ELF-1 (cell line): ENCODE measurements around the gene SARM1.

ENCODE experiments used
- DNase-seq: peaks from one replicate; pipeline ENCODE4 v3.0.0-alpha.2; 2016; ENCODE audit warnings: low read depth, low spot score

SARM1 gene

DNA sequence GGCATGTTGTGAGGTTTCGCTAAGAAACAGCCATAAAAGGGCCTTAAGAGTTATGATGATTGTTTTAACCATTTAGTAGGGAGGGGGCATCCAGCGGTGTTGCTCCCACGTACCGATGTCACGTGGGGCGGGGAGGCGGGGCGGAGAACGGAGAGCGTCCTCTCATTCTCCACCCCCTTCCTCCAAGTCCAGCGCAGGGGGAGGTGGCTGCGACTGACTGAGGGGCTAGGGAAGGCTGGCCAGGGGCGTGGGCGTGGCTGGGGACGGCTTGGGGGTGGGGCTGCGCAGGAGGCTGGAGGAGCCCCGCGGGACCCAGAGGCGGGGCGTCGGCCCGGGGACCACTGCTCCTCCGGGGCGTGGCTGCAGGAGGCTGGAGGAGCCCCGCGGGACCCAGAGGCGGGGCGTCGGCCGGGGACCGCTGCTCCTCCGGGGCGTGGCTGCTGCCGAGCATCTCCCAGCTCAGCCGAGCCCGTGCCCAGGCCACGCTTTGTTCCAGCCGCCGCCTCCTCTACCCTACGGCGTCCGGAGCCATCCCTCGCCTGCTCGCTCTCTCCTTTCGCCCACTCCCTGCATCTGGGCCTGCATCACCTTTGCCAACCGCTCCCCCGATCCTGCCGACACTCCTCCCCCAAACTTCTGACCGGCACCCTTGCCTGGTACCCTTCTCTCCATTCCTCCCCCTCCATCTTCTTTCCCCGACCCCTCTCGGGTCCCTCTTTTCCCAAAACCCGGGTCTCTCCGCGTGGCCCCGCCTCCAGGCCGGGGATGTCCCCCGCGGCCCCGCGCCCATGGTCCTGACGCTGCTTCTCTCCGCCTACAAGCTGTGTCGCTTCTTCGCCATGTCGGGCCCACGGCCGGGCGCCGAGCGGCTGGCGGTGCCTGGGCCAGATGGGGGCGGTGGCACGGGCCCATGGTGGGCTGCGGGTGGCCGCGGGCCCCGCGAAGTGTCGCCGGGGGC, at the start of gene SARM1:
TSS of gene SARM1 (plus strand) at position 450 of the 958 bp plus-strand sequence. CDS start at position 789, 339 bp downstream.
- peak; percentile 96 for DNase-seq

DNA sequence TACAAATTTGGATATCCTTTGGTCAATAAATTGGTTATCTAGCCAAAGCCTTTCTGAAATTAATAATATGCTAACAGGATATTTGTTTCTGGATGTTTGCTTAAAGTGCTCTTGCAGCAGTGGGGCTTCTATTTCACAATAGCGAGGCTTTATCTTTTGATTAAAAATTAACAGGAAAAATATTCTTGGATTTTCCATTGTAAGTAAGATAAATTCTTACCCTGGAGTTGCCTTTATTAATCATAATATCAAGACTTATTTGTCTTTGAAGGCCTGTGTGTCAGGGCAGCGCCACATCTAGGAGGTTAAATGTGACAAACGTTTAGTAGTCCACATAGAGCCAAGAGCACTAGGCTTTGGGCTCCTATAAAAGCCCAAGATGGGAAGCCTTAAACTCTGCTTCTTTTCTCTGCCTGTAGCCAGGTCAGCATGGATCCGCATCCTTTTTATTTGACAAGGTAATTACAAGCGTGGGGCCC, 47.2 kb upstream of the SARM1 start:
- DNase-seq, result no peak

DNA sequence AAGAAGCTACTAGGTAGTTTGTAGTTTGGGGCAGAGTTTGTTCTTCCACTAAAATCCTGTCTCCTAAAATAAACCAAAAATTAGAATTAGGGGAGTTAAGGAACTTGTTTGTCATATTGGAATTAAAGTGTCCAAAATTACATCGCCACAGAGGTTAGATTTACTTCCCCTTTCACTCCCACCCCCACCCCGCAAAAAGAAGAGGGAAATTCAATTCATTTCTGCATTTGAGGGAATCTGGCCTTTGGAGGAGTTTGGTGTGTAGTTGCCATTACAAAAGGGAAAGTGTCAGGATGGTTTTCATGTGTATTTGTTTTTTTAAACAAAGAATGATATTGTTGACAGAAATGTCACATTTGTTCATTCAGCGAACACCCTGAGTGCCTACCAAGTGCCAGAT, 46.7 kb upstream of the SARM1 start:
- no peak for DNase-seq

DNA sequence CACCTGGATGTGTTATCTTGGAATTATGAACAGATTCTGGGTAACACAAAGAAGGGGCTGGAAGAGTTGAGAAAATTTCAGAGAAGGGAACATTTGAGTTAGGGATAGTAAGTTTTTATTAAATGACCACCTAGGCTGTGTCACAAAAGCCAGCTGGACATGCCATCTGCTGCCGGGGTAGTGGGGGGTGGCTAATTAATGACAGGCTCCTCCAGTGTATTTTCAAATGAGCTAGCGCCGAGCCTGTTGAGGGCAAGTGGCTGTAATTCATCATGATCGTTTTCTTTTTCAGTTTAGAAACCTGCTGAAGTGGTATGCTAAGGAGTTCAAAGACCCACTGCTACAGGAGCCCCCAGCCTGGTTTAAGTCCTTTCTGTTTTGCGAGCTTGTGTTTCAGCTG, 46.3 kb upstream of the SARM1 start:
- DNase-seq, result no peak

DNA sequence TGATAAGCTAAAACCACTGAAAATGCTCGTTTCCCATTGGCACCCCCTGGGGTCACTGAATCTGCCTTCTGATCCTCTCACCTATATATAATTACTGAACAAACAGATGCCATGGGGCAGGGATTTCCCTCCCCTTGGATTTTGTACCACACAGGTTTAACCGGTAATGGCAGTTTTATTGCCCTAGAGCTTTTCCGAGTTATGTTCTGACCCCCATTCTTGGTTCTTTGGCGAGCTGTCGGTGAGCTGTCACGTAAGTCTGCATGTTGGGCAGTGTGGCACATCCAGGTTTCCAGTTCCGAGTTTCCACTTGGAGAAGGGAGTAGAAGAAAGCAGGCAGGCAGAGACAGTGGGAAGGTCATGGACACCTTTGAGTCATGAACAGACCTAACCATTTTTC, 45.4 kb upstream of the SARM1 start:
- DNase-seq, result no peak

DNA sequence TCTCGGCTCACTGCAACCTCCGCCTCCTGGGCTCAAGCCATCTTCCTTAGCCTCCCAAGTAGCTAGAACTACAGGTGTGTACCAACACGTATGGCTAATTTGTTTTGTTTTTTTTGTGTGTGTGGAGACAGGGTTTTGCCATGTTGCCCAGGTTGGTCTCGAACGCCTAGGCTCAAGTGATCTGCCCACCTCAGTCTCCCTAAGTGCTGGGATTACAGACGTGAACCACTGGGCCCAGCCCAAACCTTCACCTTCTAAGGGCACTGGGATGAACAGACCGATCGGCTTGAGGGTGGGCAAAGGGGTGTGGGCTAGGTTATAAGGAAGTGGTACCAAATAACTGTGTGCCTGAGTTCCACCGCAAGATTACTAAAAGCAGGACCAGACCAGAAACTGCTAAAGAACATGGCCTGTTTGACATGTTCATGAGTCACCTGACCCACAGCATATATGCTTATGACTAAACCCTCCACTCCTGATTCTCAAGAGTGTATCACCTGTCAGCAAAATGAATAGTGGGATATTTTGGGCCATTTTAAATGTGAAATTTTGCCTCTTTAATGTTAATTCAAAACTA, 44.4 kb upstream of the SARM1 start:
- no peak for DNase-seq

DNA sequence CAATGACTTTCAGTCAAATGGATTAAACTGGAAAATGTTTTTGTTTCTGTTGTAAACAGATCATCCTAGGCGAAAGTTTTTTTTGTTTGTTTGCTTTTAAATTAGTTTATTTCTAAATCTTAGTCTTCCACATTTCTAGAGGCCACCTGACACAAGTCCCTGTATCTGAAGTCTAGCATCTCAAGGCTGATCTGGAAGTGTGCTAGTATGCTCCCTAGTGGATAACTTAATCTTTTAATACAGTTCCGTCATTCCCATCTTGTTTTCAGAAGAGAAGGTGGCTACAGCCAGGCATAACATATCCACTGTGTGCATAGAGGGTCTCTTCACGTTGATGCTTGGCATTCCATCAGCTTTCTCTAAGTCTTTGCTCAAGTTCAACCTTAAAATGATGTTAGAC, 43.8 kb upstream of the SARM1 start:
- DNase-seq, result no peak

DNA sequence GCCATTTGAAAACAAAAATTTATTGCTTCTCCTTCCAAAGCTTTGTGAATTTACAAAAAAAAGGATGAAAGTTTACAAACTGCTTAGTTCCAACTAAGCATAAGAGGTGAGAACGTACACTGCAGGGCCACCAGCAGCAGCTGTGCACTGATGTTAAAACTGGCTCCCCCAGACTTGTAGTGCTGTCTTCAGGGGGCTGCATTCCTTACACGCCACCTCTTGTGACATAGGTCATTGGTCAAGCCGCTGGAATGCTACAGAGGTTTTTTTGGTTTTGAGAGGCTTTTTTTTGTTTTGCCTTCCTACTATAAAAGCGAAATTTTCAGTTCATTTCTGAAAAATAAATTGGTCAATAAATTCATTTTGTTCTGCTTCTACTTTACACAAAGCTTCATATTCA, 43.2 kb upstream of the SARM1 start:
- DNase-seq, result no peak

DNA sequence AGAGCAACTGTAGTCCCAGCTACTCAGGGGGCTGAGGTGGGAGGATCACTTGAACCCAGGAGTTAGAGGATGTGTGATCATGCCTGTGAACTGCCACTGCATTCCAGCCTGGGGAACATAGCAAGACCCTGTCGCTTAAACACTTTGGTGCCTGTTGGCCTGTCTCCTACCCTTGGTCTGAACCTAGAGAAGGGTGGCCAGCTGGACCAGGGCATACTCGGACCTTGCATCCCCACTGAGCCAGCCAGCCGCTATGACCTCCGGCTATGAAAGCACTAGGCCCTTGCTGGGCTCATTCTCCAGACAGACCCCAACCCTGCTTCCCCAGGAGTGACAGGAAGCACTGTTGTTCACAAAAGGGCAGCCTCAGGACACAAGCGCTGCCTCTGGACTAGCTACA, 40.8 kb upstream of the SARM1 start:
- DNase-seq, result no peak

DNA sequence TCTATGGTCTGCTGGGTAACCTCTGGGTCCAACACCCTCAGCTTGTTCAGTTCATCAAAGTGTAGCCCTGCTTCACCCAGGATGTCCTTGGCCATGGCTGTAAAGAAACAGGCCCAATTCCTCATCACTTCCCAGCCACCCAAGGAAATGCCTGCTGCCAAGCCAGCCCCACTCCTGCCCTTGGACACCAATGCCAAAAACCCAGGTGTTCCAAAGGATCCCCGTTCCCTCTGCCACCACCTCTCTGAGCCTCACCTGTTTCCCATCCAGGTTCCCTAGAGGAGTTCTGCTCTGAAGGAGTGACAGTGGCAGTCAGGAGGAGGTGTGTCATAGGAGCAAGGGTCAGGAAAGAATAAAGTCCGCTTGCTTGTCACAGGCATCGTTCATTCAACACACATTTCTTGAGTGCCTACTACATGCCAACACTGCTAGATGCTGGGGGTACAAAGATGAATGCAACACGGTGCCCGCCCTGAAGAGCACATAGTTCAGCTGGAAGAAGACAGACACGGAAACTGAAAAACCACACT, 39.5 kb upstream of the SARM1 start:
- no peak for DNase-seq

DNA sequence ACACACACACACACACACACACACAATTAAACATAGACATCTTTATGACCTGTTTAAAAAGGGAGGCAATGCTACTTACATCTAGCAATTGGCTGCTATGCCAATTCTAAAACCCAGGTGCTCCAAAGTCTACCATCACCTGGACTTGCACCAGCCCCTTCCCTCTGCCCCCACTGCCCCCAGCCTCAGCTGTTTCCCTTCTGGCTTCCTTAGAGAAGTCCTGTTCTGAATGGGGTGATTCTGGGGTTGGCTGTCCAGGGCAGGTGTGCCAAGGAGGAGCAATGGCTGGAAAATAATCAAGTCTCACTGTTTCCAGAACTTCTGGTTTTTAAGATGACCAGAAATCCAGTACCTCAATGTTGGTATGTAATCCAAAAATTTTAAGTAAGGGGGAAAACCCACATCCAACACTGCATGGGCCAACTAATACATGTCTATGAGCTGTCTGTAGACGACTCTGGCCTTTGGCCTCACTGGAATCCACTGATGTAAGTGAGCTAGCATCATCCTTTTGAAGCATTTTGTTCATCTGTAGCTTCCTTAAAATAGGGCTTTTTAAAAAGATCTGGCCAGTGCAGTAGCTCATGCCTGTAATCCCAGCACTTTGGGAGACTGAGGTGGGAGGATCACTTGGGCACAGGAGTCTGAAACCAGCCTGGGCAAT, 38.3 kb upstream of the SARM1 start:
- no peak for DNase-seq

DNA sequence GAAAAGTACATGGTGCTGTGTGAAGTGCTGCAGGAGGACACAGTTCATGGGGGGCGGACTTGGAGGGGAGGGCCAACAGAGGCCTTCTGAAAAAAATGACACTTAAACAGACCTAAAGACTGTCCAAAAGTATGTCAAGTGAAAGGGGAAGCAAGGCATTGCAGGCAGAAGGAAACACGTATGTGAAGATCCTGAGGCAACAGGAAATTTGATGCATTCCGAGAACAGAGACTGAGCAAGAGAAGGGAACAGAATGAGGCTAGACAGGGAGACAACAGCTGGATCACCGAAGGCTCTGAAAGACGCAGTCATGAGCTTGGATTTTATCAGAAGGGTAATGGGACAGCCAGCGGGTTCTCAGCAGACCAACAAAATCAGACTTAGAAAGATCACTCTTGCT, 37.3 kb upstream of the SARM1 start:
- no peak for DNase-seq

DNA sequence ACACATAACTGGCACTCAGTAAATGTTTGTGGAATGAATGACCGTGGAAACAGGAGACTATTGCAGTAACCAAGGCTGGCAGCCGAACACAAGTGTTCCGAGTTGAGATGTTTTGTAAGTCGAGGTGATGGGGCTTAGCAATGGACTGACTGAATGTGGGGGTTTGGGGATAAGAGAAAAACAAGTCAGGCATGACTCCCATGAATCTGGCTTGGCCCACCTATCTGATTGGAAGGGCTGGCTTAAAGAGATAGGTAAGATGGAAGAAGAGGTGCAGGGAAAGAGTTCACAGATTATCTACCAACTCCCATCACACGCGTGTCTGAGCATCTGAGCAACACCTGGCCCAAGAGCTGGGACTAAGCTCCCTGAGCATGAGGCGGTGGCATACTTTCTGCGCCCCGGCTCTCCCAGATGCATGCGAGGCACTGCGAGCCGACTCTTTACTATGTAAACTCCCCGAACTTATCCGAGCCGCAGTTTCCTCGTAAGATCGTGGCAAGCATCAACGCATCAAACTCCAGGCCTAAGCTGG, 36.8 kb upstream of the SARM1 start:
- no peak for DNase-seq

DNA sequence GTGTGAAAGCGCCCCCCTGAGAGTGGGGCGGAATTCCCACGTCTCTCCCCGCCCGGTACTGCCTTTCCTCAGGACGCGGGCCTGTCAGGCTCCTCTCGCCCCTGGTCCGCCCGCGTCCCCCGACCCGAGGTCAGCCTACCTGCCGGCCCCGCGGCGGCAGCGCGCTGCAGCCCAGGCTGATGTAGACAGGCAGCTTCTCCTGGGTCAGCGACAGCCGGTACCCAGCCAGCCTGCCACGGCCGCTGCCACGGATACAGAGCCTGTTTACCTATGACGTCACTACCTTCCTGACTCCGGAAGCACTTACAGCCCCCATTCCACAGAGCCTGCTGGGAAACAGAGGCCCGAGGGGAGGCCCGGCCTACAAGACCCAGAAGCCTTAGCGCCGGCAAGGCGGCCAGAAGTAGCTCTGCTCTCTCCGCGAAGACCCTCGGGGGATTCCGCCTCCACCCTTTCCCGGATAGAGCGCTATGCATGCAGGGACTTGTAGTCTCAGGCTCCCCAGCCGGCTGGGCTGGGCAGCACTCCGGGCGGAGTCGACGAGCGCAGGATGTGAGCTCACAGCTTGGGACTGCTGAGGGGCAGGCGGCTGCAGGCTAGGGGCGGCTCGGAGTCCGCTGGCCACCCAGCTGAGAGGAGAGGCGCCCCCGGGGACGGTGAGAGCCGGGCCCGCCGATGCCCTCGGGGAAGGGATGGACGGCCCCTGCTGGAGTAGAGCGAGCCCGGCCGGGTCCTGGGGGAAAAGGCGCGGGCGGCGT, 36.1 kb upstream of the SARM1 start, which contains the start of the genes IFT20 and TNFAIP1:
TSS of gene IFT20 (minus strand) at position 272 of the 758 bp plus-strand sequence. CDS start 3,487 bp downstream, outside the sequence.
TSS of gene TNFAIP1 (plus strand) at position 561 of the 758 bp plus-strand sequence. CDS start 3,761 bp downstream, outside the sequence.
- peak; percentile 100 for DNase-seq

DNA sequence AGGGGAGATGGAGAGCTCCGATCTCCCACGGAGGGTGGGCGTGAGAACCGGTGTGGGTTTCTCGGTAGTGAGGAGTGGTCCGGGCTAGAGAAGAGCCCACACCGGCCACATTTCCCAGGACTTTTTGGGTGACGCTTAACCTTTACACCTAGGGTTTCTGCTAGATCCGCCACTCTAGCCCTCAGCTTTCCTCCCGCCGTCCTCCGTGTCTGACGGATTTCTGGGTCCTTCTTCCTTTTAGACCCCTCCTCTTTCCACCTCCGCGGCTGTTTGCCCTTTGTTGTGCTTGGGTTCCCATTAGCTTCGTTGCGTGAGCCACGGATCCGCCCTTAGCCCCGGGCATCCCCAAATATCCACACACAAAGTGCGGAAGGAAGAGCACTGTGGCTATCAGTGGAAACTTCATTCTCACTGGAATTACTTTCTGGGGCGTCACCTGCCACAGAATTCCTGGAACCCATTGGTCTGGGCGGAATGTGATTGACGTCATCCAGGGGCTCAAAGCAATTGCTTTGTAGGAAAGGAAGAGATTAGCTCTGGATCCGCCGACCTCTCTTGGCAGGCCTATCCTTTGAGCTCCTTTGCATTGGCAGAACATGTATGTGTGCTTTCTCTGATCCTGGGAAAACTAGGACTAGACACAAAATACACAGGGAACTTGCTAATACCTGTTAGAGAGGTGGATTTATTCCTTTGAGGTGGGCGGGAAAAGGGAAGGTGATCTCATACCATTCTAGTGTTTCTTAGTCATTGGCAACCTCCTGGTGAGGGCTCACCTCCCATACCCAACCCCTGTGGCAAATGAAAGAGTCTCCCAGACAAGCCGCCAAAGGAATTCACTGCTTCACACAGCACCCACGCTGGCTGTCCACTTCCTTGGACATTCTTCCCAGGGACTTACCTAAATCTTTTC, 35.3 kb upstream of the SARM1 start:
- DNase-seq, result peak; percentile 92

DNA sequence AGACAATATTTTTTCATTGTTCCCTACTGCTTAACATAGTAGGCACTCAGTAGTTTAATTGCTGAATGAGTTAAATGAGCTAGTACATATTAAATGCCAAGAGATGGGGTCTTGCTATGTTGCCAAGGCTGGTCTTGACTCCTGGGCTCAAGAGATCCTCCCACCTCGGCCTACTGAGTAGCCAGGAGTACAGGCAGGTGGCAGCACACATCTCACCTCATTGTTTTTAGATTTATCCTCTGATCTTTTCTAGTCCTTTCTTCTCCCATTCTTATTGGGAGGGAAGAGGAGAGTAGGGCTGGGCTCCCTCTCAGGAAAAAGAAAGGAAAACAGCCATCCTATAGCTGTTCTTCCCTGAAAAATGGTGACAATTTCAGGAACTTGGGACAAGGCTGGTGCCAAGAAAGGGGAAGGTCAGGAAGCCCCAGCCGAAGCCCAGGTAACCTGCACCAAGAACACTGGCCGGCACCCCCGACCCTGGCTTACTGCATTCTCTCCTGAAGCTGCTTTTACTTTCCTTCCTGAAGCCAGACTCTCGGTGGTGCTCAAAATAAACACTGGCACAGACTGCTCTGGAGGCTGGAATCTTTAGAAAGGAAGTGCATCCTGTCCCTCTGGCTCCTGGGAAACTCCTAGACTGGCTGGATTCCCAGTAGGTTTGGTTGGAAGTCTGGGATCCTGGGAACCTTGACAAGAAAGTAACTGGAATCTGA, 33.3 kb upstream of the SARM1 start:
- peak; percentile 21 for DNase-seq

DNA sequence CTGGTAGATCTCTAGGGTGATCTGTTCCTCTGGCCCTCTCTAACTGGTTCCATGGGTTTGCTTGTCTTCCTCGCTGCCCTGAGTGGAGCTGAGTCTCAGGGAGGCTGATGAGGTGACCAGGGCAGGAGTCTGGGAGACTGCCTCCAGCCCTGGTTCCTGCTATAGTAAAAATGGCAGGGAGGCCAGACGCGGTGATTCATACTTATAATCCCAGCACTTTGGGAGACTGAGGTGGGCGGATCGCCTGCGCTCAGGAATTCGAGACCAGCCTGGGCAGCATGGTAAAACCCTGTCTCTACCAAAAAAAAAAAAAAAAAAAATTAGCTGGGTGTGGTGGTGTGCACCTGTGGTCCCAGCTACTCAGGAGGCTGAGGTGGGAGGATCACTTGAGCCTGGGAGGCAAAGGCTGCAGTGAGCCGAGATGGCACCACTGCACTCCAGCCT, 32.7 kb upstream of the SARM1 start:
- DNase-seq, result peak; percentile 33

DNA sequence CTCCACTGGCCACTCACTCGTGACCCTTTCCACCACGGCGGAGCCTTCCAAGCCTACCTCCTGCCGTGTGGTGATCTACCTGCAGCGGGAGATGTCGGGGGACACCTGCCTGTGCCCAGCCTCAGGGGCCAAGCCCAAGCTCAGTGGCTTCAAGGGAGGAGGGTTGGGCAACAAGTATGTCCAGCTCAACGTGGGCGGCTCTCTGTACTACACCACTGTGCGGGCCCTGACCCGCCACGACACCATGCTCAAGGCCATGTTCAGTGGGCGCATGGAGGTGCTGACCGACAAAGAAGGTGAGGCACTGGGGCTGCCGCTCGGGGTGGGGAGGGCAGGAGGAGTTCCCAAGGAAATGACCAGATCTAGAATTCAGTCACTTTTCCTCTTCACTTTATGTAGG, 32.1 kb upstream of the SARM1 start:
- DNase-seq, result no peak

DNA sequence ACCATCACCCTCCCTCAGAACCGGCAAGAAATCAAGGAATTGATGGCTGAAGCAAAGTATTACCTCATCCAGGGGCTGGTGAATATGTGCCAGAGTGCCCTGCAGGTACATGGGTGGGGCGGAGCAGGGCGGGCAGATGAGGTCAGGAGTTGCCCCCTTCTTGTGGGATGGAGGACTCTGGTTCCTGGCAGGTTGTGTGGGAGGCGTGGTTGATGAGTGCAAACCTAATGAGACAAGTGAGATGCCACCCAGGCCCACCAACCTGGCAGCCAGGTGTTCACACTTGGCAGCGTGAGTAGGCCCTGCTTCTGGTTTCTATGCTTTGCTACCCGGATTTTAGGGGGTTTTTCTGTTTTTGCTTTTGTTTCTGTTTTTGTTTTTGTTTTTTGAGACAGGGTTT, 31.1 kb upstream of the SARM1 start:
- DNase-seq, result no peak
